GM18519 (cell line): Measurements from ENCODE around the gene N4BP2L1.

Experiments
- ATAC-seq: cut with Tn5 transposase; IDR thresholded peaks from one replicate; pipeline ENCODE4 v1.9.1; 2021; ENCODE audit warnings: mild to moderate bottlenecking, moderate library complexity; ENCODE audit not compliant: unreplicated experiment, low FRiP score

The N4BP2L1 gene

GRCh38 chr13:32427852-32428580 lies at the start of gene N4BP2L1:
N4BP2L1 (minus strand) TSS chr13:32428130; CDS start chr13:32428082, 48 bp downstream.
- peak; percentile 46 for ATAC-seq

GRCh38 chr13:32476892-32477291 lies 49.0 kb upstream of the N4BP2L1 start:
- no peak for ATAC-seq

- ATAC-seq = no peak
Measured at GRCh38 chr13:32476021-32476731, 48.2 kb upstream of the N4BP2L1 start.

GRCh38 chr13:32474999-32475792 lies 47.3 kb upstream of the N4BP2L1 start:
- no peak for ATAC-seq

- ATAC-seq = no peak
Measured at GRCh38 chr13:32473650-32474049, 45.7 kb upstream of the N4BP2L1 start.

- peak; percentile 53 for ATAC-seq
Measured at GRCh38 chr13:32472194-32472621, 44.3 kb upstream of the N4BP2L1 start.

DNA sequence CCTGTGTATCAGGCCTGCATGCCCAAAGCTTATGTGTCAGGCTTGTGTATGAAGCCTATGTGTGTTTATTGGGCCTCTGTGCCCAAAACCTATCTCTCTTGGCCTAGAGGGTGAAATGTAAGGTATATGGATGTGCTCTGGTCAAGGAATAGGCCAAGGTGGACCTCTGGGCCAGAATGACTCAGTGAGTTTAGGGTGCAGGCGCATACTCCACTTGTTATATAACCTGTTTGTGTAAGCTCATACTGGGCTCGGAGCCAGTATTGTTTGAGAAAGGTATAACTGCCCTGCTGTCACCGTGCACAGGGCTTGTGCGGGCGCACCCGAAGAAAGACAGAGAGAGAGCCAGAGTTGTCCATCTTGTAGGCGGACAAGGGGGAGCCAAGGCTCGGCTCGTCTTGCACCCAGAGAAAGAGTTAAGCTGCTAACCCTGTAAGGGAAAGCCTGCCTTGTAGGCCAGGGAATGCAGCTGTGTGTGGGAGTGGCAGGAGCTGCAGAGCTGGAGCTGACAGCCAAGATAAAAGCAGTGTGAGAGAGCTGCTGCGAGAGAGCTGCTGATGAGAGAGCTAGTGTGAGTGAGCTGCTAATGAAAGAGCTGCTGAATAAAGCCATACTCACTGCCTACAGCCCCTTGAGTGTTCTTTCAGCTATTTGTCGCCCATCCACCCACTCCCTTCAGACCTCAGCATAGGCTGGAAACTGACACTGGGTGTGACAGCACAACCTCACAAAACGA lies 43.4 kb upstream of the N4BP2L1 start:
- no peak for ATAC-seq

DNA sequence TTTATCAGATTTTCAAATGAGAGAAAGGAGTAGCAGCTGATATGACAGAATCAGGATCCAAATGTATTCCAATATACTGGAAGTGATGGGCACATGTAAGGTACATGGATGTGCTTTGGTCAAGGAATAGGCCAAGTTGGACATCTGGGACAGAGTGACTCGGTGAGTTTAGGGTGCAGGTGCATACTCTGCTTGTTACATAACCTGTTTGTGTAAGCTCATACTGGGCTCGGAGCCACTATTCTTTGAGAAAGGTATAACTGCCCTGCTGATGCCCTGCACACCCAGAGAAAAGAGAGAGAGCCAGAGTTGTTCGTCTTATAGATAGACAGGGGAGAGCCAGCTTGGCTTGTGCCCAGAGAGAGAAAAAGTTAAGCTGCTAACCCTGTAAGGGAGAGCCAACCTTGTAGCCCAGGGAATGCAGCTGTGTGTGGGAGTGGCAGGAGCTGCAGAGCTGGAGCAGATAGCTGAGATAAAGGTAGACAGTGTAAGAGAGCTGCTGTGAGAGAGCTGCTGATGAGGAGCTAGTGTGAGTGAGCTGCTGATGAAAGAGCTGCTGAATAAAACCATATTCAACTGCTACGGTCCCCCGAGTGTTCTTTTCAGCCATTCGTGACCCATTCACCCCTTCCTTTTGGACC lies 40.7 kb upstream of the N4BP2L1 start:
- ATAC-seq = no peak

- ATAC-seq = no peak
Measured at GRCh38 chr13:32456591-32456990, 28.7 kb upstream of the N4BP2L1 start.

DNA sequence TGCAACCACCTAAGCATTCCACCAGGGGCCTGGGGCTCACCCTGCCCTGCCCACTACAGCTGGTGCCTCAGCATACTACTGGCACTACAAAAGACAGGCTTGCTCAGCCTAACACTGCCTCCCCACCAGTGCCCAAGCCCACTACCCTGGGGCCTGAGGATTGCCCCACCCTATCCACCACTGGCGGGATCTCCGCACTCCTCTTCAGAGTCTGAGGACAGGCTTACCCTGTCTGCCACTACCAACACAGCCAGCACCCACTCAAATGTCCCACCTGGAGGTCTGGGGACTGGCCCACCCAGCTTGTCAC lies 27.6 kb upstream of the N4BP2L1 start:
- no peak for ATAC-seq

DNA sequence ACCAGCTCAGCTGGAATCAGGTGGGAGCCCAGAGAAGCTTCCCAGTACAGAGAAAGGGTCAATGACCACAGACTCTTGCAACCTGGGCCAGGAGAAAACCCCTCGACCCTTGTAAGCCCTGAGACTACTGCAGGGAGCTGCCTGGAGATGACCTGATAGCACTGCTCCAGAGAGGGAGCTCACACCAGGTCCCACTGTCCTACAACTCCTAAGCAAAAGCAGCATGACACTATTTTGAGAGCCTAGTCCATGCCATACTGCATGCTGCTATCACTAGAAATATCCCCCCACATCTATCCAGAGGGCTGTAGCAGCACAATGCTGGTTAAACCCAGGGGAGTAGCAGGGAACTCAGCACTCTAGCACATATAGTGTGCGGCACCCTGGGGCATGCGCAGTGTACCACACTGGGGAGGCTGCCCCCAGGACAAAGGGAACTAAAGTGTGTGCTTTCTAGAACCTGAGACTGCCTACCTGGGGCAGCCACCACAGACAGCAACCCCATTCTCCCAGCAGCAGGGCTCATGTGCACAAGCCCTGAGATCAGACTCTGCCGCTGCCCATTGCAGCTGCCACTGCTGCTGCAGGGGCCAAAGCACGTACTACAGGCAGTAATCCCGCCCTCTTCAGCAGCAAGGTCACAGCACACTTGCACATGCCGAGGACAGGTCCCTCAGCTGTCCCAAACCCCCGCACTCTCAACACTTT lies 27.1 kb upstream of the N4BP2L1 start:
- ATAC-seq = no peak

DNA sequence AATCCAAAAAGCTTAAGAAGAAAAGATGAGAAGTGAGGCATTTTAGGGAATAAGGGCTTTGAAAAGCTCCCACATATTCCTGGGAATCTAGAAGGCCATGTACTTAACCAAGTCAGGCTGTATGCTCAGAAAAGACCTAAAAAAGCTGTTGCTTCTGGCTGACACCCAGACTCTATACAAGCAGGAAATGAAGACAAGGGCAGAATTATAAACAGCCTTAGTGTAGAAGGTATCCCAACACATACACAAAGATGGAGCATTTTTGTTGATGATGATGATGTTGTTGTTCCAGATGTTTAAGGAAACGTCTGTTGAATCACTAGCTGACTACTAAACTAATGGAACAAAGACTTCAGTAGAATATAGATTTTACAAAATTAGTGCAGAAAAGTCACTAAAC lies 26.1 kb upstream of the N4BP2L1 start:
- no peak for ATAC-seq

DNA sequence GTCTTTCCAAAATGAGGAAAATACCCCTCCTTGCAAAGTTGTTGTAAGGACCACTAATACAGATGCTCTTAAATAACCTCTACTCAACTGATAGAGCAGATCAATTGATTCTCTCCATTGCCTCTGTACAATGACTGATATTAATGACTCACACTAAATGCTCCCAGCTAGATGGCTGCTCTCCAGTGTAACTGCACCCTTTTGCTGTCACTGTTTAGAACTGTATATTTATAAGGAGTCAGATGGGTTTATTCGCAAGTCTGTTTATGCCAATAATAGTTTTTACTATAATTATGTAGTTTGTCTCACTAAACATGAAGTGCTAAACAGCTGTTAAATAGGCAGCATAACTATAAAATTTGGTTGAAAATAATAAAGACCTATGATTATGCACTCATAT lies 21.0 kb upstream of the N4BP2L1 start:
- ATAC-seq = no peak

GRCh38 chr13:32447894-32448623 lies 20.1 kb upstream of the N4BP2L1 start:
- ATAC-seq = no peak

- no peak for ATAC-seq
Measured at GRCh38 chr13:32446773-32447465, 19.0 kb upstream of the N4BP2L1 start.

GRCh38 chr13:32446220-32446619 lies 18.3 kb upstream of the N4BP2L1 start:
- no peak for ATAC-seq

DNA sequence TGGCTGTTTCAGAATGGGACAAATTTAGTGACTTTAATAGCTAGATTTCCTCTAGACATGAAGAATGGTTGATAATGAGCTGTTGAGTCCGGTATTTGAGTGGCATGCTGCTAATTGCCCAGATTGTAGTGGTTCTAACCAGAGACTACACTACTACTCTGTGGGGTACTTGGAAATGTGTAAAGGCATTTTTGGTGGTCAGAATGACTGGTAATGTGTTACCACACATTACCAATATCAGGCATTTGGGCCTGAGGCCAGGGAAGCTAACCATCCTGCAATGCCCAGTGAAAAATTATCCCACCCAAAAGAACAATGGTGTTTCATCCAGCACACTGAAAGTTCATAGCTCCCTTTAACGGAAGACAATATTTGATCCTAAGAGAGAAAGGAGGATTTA lies 17.5 kb upstream of the N4BP2L1 start:
- no peak for ATAC-seq

DNA sequence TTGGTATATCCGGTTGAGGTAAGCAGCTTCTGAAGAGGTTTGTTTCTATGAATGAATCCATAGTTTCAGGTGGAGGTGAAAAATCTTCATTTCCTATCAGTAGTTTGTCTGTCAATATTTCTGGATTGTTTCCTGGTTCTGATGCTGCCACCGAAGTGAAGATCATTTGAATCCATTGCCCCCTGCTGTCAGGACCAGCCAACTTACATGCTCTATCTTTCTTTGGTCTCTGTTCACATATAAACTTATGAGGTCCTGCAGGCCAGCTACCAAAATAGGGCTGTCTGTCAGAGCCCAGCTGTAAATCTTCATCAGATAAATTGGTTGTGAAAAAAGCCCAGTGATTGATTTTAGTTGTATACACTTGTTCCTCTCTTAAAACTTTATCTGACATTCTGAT lies 15.2 kb upstream of the N4BP2L1 start:
- ATAC-seq = no peak
